ENCODE measurements around the gene EIF3J. TPM values are rescaled to one million over a fixed set of nuclear protein-coding genes. Genes with fewer than 3 reads are reported as not detected.
A peak's percentile ranks its signal among the peaks of the same experiment; 100 is the strongest.

EIF3J gene
- total RNA-seq, 1 donor from 2014 or later, result 92.7 TPM

DNA sequence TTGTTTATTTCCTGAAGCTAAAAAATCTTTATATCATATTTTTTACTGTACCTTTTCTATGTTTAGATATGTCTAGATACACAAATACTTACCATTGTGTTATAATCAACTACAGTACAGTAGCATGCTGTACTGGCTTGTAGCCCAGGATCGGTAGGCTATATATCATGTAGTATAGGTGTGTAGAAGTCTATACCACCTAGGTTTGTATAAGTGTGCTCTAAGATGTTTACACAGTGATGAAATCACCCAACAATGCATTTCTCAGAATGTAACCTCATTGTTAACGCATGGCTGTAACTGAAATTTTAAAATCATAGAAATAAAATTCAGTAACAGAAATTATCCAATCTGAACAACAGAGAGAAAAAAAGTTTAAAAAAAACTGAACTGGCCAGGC, 43.2 kb downstream of the EIF3J start:
- DNase-seq (no peak), ATAC-seq (ENCODE audit: poor library complexity) (no peak)
- intact Hi-C loops (cut with DNase I), result no loop called here

- intact Hi-C loops (cut with DNase I), result no loop called here
- ATAC-seq (ENCODE audit: poor library complexity), result peak; percentile 64
- peak; percentile 58 for DNase-seq
These were observed 47.3 kb downstream of the EIF3J start for GRCh38 chr15:44584162-44584749.

- DNase-seq, result no peak
- no peak for ATAC-seq (ENCODE audit: poor library complexity)
- intact Hi-C loops (cut with DNase I), result no loop called here
These were observed 48.7 kb downstream of the EIF3J start for GRCh38 chr15:44585633-44586032.

- intact Hi-C loops (cut with DNase I), result no loop called here
These were observed 51.6 kb downstream of the EIF3J start for GRCh38 chr15:44588541-44588940.

GRCh38 chr15:44591326-44591725, 54.4 kb downstream of the EIF3J start:
- DNase-seq (no peak), ATAC-seq (ENCODE audit: poor library complexity) (no peak)
- intact Hi-C loops (cut with DNase I), result loop anchor here (10.0 kb wide), 1 partner anchor 143 kb away; the partner anchor contains the start of gene TRIM69

More at GRCh38 chr15:44588541-44588940, 51.6 kb downstream of the EIF3J start:
- DNase-seq (no peak), ATAC-seq (ENCODE audit: poor library complexity) (no peak)

- intact Hi-C loops (cut with DNase I), result loop anchor here (10.0 kb wide), 1 partner anchor 142 kb away; the partner anchor contains the start of gene TRIM69
- DNase-seq (no peak), ATAC-seq (ENCODE audit: poor library complexity) (no peak)
These were observed 56.2 kb downstream of the EIF3J start for GRCh38 chr15:44593042-44593736.

- intact Hi-C loops (cut with DNase I), result loop anchor here (10.0 kb wide), 1 partner anchor 140 kb away; the partner anchor contains the start of gene TRIM69
- DNase-seq (no peak), ATAC-seq (ENCODE audit: poor library complexity) (no peak)
These were observed 58.3 kb downstream of the EIF3J start for GRCh38 chr15:44595246-44595645.

DNA sequence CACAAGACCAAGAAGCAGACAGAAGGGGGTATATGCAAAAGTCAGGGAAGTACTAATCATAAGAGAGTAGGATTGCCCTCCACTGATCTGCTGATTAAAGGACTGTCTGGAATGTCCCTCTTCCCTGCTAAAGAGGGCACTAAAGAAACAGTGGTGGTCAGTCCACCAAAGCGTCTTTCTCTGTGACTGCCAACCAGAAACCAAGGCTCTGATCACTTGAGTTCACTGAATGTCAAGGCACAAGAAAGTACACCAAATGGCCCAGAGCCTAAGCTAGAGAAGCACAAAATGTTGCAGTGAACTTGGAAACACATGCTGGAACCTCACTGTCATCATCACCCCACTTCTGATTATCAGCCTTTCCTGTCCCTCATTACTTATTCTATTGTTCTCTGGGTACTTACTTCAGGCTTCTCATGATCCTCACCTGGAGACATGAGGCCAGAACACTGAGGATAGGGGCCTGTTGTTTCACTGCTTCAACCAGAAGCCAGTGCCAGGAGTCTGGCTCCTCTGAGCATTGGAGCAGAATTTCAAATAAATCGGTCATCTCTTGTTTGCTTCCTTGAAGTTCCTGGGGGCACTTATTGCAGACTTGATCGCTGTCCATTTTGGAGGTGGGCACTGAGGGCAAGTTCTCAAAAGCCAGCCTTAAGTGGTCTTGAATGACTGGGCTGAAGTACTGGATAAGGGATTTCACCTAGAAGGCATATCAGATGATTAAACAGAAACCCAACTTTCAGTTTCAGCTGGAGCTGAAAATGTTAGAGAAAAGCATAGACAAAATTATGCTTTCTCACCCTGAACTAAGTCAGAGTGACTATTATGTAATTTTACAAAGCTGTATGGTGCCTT, 58.9 kb downstream of the EIF3J start:
- ATAC-seq (ENCODE audit: poor library complexity), result no peak
- intact Hi-C loops (cut with DNase I), result loop anchor here (10.0 kb wide), 1 partner anchor 139 kb away; the partner anchor contains the start of gene TRIM69

GRCh38 chr15:44596511-44597010, 59.6 kb downstream of the EIF3J start:
- intact Hi-C loops (cut with DNase I), result loop anchor here (10.0 kb wide), 1 partner anchor 138 kb away; the partner anchor contains the start of gene TRIM69

More for the DNA sequence above, 58.9 kb downstream of the EIF3J start:
- no peak for DNase-seq

DNA sequence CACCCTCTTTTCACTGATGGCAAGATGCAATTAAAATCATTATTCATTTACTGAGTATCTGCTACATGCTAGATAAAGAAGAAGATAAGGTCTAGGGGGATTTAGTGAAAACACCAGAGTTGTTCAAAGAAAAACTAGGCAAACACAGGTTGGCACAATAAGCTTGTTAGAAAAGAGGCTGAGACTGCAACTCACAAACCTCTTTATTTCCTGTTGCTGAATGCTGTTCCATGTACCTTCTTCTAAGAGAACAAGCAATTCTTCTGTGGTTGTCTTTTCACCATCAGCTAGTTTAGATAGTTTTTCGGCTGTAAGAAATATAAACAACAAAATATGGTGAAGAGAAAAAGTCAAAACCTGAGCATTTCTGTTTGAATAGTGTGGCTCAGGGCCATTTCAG, 61.1 kb downstream of the EIF3J start:
- ATAC-seq (ENCODE audit: poor library complexity) (no peak), DNase-seq (no peak)
- intact Hi-C loops (cut with DNase I), result loop anchor here (10.0 kb wide), 1 partner anchor 137 kb away; the partner anchor contains the start of gene TRIM69

More at GRCh38 chr15:44596511-44597010, 59.6 kb downstream of the EIF3J start:
- ATAC-seq (ENCODE audit: poor library complexity) (no peak), DNase-seq (no peak)

DNA sequence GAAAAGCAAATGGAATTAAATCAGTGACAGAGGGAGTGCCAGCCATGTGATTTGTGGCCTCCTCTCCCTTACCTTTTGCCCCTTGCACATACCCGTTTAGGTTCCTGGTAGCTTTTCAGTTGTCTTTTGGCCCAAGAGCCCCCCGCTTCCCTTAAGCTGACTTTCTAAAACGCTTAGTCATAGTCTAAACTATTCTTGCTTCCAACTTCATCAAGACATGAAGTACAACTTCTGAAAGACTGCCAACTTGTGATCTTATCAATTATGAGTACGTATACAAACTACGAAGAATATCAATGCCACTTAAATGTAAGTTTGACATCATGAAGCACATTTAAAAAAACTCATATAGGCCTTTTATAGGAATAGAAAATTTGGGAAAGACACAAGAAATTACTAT, 61.9 kb downstream of the EIF3J start:
- intact Hi-C loops (cut with DNase I), result loop anchor here (10.0 kb wide), 1 partner anchor 136 kb away; the partner anchor contains the start of gene TRIM69
- ATAC-seq (ENCODE audit: poor library complexity) (no peak), DNase-seq (no peak)

GRCh38 chr15:44603126-44603525, 66.2 kb downstream of the EIF3J start:
- DNase-seq, result no peak
- intact Hi-C loops (cut with DNase I), result no loop called here
- no peak for ATAC-seq (ENCODE audit: poor library complexity)

DNA sequence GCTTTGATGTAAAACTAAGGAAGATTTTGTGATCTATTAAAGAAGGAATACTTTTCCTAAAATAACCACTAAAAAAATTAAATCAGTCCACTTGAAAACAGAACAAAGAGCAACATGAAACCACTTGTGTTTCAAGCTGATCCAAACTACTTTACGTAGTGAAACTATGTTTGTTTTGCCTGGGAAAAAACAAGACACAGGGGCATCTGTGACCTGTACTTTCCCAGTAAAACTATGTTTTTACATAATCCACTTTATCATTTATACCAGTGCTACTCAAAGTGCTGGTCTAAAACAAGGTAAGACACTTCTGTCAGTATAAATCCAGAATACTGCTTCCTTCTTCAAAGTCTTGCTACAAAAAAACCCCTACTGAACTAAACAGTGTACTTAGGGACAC, 69.8 kb downstream of the EIF3J start:
- intact Hi-C loops (cut with DNase I), result no loop called here
- DNase-seq, result no peak
- ATAC-seq (ENCODE audit: poor library complexity), result no peak

Other genes starting within 250 kb of the EIF3J start
- gene GOLM2, start 248.4 kb upstream of the EIF3J start, total RNA-seq, result 25.7 TPM
- 16.6 TPM for gene CTDSPL2, start 109.5 kb upstream of the EIF3J start, total RNA-seq
- gene SPG11, start 126.5 kb downstream of the EIF3J start, total RNA-seq, result 43.8 TPM
- 3.2 TPM for gene PATL2, start 174.2 kb downstream of the EIF3J start, total RNA-seq
- gene B2M, start 174.4 kb downstream of the EIF3J start, total RNA-seq, result 1,025 TPM
- 53.9 TPM for gene TRIM69, start 199.4 kb downstream of the EIF3J start, total RNA-seq

Measured in Right ventricle myocardium superior (tissue), 1 donor.